Measurements from ENCODE around the gene FCHO2. TPM values are rescaled to one million over a fixed set of nuclear protein-coding genes. Genes with fewer than 3 reads are reported as not detected.

Gene FCHO2
- total and polyA plus RNA-seq, 2 of the 4 experiments (the other 2 are of a cell fraction) = 6.1 to 23.5 TPM

- no peak overlapping the region for H3K23ac ChIP-seq (ENCODE audit: low read depth, low read length)
- no peak overlapping the region for H3K27ac ChIP-seq (ENCODE audit: insufficient read depth, low read length)
- DNase-seq = no peak
- H2AK5ac ChIP-seq (ENCODE audit: low read depth, low read length) = no peak overlapping the region
- no peak overlapping the region for H4K8ac ChIP-seq (ENCODE audit: low read depth in 2 of 2, low read length in 2 of 2)
- H3K36me3 ChIP-seq (ENCODE audit: control insufficient read depth, insufficient read depth, low read length) = no peaks in the 10 kb centered on the region
- H2BK120ac ChIP-seq (ENCODE audit: low read depth, low read length) = no peak overlapping the region
- no peaks in the 10 kb centered on the region for H3K79me1 ChIP-seq (ENCODE audit: low read depth in 1 of 2, low read length in 2 of 2)
- WGBS, 2 experiments (ENCODE audit: extremely low coverage in 2 of 2, insufficient read length in 1 of 2) = 67% methylated on average over 1 of the region's 4 CpGs; no CpG with 5 or more reads in 1 of the 2 experiments
- H3K9ac ChIP-seq (ENCODE audit: low read depth, low read length) = no peak overlapping the region
- H3K4me1 ChIP-seq (ENCODE audit: control insufficient read depth, insufficient read depth, low read length) = no peaks in the 10 kb centered on the region
- no TSS peak for BruUV-seq (replicated peaks)
- intact Hi-C loops (cut with micrococcal nuclease) (no loop called here), dilution Hi-C loops (cut with HindIII; ENCODE audit: low sequenced_read_pairs, unreplicated experiment) (no loop called here), in situ Hi-C loops (cut with MboI; ENCODE audit: low sequenced_read_pairs) (no loop called here)
- ATAC-seq (ENCODE audit: low read depth) = no peak
- ChIA-PET CTCF (no interaction called here), POLR2A (ENCODE audit: unreplicated experiment) (no interaction called here)
- H3K14ac ChIP-seq (replicated peaks; ENCODE audit: low read depth, low read length) = no peak overlapping the region
- no peak overlapping the region for H3K56ac ChIP-seq (ENCODE audit: extremely low read depth, insufficient read depth, low read length)
- H3K4me2 ChIP-seq (ENCODE audit: low read depth, low read length) = no peak overlapping the region
- H3K9me3 ChIP-seq (ENCODE audit: control insufficient read depth, insufficient read depth, low read length) = no peaks in the 10 kb centered on the region
- H4K20me1 ChIP-seq (ENCODE audit: insufficient read depth, low read length) = no peaks in the 10 kb centered on the region
- H3K18ac ChIP-seq (ENCODE audit: low read depth, low read length) = no peak overlapping the region
- H3K27me3 ChIP-seq (ENCODE audit: control insufficient read depth, insufficient read depth, low read length) = no peaks in the 10 kb centered on the region
- no peak overlapping the region for H3K4ac ChIP-seq (ENCODE audit: low read depth, low read length)
- H2BK5ac ChIP-seq (ENCODE audit: low read depth, low read length, poor library complexity, severe bottlenecking) = no peak overlapping the region
- H4K5ac ChIP-seq (ENCODE audit: low read depth, low read length) = no peak overlapping the region
- no peak overlapping the region for H2BK20ac ChIP-seq (ENCODE audit: low read depth, low read length)
- TF ChIP-seq MXI1 (IDR thresholded peaks at IDR 0.05; ENCODE audit: borderline replicate concordance, low read depth, low read length) = no peak
- no peak for TF ChIP-seq SMC3 (IDR thresholded peaks at IDR 0.05; ENCODE audit: low read depth, low read length)
- no peak for TF ChIP-seq RFX5 (IDR thresholded peaks at IDR 0.05; ENCODE audit: low read depth, low read length)
- no peak for TF ChIP-seq CEBPB (IDR thresholded peaks at IDR 0.05; ENCODE audit: low read depth, low read length)
- no peak for TF ChIP-seq MAZ (IDR thresholded peaks at IDR 0.05; ENCODE audit: borderline replicate concordance, low read depth, low read length)
- no peak for TF ChIP-seq BHLHE40 (IDR thresholded peaks at IDR 0.05; ENCODE audit: low read depth, low read length)
- TF ChIP-seq ELK1 (IDR thresholded peaks at IDR 0.05; ENCODE audit: borderline replicate concordance, low read depth, low read length) = no peak
- no peak for TF ChIP-seq CHD1 (IDR thresholded peaks at IDR 0.05; ENCODE audit: low read depth, low read length)
- TF ChIP-seq, protein P1, sequence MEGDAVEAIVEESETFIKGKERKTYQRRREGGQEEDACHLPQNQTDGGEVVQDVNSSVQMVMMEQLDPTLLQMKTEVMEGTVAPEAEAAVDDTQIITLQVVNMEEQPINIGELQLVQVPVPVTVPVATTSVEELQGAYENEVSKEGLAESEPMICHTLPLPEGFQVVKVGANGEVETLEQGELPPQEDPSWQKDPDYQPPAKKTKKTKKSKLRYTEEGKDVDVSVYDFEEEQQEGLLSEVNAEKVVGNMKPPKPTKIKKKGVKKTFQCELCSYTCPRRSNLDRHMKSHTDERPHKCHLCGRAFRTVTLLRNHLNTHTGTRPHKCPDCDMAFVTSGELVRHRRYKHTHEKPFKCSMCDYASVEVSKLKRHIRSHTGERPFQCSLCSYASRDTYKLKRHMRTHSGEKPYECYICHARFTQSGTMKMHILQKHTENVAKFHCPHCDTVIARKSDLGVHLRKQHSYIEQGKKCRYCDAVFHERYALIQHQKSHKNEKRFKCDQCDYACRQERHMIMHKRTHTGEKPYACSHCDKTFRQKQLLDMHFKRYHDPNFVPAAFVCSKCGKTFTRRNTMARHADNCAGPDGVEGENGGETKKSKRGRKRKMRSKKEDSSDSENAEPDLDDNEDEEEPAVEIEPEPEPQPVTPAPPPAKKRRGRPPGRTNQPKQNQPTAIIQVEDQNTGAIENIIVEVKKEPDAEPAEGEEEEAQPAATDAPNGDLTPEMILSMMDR (conservative IDR thresholded peaks at IDR 0.05; ENCODE audit: low read depth, low read length) = no peak
- no peak for TF ChIP-seq MAFK (IDR thresholded peaks at IDR 0.05; ENCODE audit: low read depth, low read length)
- TF ChIP-seq USF2 (IDR thresholded peaks at IDR 0.05; ENCODE audit: low read depth, low read length) = no peak
- no peak for TF ChIP-seq RAD21 (IDR thresholded peaks at IDR 0.05; ENCODE audit: low read length)
- TF ChIP-seq FOS (IDR thresholded peaks at IDR 0.05; ENCODE audit: low read depth, low read length) = no peak
- no peaks in the 10 kb centered on the region for H3K9me1 ChIP-seq (ENCODE audit: insufficient read depth, low read length)
- no peak overlapping the region for H3K4me3 ChIP-seq (ENCODE audit: insufficient read depth, low read depth, low read length)
- no peak overlapping the region for H2AFZ ChIP-seq (replicated peaks; ENCODE audit: low read length, poor library complexity)
- H4K91ac ChIP-seq (ENCODE audit: insufficient read depth, low read depth, low read length) = no peak overlapping the region
- H2BK15ac ChIP-seq (ENCODE audit: low read depth, low read length) = no peak overlapping the region
- no peak overlapping the region for H2AK9ac ChIP-seq (replicated peaks; ENCODE audit: low read depth, low read length, poor library complexity)
Observed at GRCh38 chr5:73103870-73104299, 148.0 kb downstream of the FCHO2 start.

All from IMR-90 (cell line).